ENCODE data around the gene NCBP3.

GRCh38 chr17:3870871-3871306 lies 24.8 kb upstream of the NCBP3 start:
- TF ChIP-seq, protein P1, sequence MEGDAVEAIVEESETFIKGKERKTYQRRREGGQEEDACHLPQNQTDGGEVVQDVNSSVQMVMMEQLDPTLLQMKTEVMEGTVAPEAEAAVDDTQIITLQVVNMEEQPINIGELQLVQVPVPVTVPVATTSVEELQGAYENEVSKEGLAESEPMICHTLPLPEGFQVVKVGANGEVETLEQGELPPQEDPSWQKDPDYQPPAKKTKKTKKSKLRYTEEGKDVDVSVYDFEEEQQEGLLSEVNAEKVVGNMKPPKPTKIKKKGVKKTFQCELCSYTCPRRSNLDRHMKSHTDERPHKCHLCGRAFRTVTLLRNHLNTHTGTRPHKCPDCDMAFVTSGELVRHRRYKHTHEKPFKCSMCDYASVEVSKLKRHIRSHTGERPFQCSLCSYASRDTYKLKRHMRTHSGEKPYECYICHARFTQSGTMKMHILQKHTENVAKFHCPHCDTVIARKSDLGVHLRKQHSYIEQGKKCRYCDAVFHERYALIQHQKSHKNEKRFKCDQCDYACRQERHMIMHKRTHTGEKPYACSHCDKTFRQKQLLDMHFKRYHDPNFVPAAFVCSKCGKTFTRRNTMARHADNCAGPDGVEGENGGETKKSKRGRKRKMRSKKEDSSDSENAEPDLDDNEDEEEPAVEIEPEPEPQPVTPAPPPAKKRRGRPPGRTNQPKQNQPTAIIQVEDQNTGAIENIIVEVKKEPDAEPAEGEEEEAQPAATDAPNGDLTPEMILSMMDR (IDR thresholded peaks at IDR 0.05) = no peak
- no peak for TF ChIP-seq POLR2A (IDR thresholded peaks at IDR 0.05)
